ENCODE measurements around the gene MMP24OS. TPM values are rescaled to one million over a fixed set of nuclear protein-coding genes. Genes with fewer than 3 reads are reported as not detected.

The MMP24OS gene
- total and polyA plus RNA-seq, 2 donors (not counting 1 experiment from before 2014, with no cell fraction given): 30.1 to 44.1 TPM

- Histone ChIP-seq H3K27ac (ENCODE audit: insufficient read depth, low read length) (peak within 1 kb of the TSS; percentile 84), H3K9ac (ENCODE audit: insufficient read depth, low read length) (peak within 1 kb of the TSS; percentile 80), H2AFZ (ENCODE audit: low read length) (peak within 1 kb of the TSS; percentile 89), H3K9me3 (ENCODE audit: control insufficient read depth, insufficient read depth, low read depth, low read length) (no peaks in the 10 kb centered on the region), H3K27me3 (ENCODE audit: control insufficient read depth, insufficient read depth, low read length) (no peaks in the 10 kb centered on the region), H3K4me1 (ENCODE audit: control insufficient read depth, extremely low read depth, insufficient read depth, low read length) (peaks cover 7% of the 10 kb centered on the region), H3K79me2 (ENCODE audit: control insufficient read depth, insufficient read depth, low read length) (peaks cover 37% of the 10 kb centered on the region), H4K20me1 (ENCODE audit: control insufficient read depth, extremely low read depth, insufficient read depth, low read length) (no peaks in the 10 kb centered on the region), H3K36me3 (ENCODE audit: control insufficient read depth, insufficient read depth, low read length) (peaks cover 16% of the 10 kb centered on the region), H3K4me3 (replicated peaks in 1 of 4; ENCODE audit: control extremely low read depth in 1 of 4, insufficient read depth in 1 of 4, low read depth in 3 of 4, low read length in 4 of 4) (peak within 1 kb of the TSS; percentile 82 to 92 (median 90)), H3K4me2 (ENCODE audit: extremely low read depth, insufficient read depth, low read length) (peak within 1 kb of the TSS; percentile 100)
- peak; percentile 88 to 90 for DNase-seq (ENCODE audit: low read depth in 2 of 2)
- TF ChIP-seq EZH2 (IDR thresholded peaks at IDR 0.05; ENCODE audit: low read length, missing control alignments): no peak
- TF ChIP-seq, protein P1, sequence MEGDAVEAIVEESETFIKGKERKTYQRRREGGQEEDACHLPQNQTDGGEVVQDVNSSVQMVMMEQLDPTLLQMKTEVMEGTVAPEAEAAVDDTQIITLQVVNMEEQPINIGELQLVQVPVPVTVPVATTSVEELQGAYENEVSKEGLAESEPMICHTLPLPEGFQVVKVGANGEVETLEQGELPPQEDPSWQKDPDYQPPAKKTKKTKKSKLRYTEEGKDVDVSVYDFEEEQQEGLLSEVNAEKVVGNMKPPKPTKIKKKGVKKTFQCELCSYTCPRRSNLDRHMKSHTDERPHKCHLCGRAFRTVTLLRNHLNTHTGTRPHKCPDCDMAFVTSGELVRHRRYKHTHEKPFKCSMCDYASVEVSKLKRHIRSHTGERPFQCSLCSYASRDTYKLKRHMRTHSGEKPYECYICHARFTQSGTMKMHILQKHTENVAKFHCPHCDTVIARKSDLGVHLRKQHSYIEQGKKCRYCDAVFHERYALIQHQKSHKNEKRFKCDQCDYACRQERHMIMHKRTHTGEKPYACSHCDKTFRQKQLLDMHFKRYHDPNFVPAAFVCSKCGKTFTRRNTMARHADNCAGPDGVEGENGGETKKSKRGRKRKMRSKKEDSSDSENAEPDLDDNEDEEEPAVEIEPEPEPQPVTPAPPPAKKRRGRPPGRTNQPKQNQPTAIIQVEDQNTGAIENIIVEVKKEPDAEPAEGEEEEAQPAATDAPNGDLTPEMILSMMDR (conservative IDR thresholded peaks at IDR 0.05 in 1 of 2, IDR thresholded peaks at IDR 0.05 in 1 of 2; ENCODE audit: low read depth in 1 of 2, low read length in 2 of 2): no peak
Measured at GRCh38 chr20:35284267-35284991, 6.5 kb upstream of the MMP24OS start, which contains the start of gene EIF6. EIF6 (minus strand) TSS chr20:35284772; CDS start chr20:35284487, 285 bp downstream.

GRCh38 chr20:35283441-35284266 is 5.7 kb upstream of the MMP24OS start:
- H3K27ac ChIP-seq (ENCODE audit: insufficient read depth, low read length): peak overlapping the region; percentile 84
- TF ChIP-seq, protein P1 (conservative IDR thresholded peaks at IDR 0.05 in 1 of 2, IDR thresholded peaks at IDR 0.05 in 1 of 2; ENCODE audit: low read depth in 1 of 2, low read length in 2 of 2): no peak
- no peak for TF ChIP-seq EZH2 (IDR thresholded peaks at IDR 0.05; ENCODE audit: low read length, missing control alignments)
- no peak for DNase-seq (ENCODE audit: low read depth in 2 of 2)
- peak overlapping the region; percentile 82 to 92 (median 90) for H3K4me3 ChIP-seq (replicated peaks in 1 of 4; ENCODE audit: control extremely low read depth in 1 of 4, insufficient read depth in 1 of 4, low read depth in 3 of 4, low read length in 4 of 4)
- no peak overlapping the region for H2AFZ ChIP-seq (ENCODE audit: low read length)
- no peaks in the 10 kb centered on the region for H4K20me1 ChIP-seq (ENCODE audit: control insufficient read depth, extremely low read depth, insufficient read depth, low read length)
- H3K79me2 ChIP-seq (ENCODE audit: control insufficient read depth, insufficient read depth, low read length): peaks cover 37% of the 10 kb centered on the region
- no peaks in the 10 kb centered on the region for H3K9me3 ChIP-seq (ENCODE audit: control insufficient read depth, insufficient read depth, low read depth, low read length)
- peak overlapping the region; percentile 80 for H3K9ac ChIP-seq (ENCODE audit: insufficient read depth, low read length)
- no peaks in the 10 kb centered on the region for H3K27me3 ChIP-seq (ENCODE audit: control insufficient read depth, insufficient read depth, low read length)
- H3K36me3 ChIP-seq (ENCODE audit: control insufficient read depth, insufficient read depth, low read length): peaks cover 20% of the 10 kb centered on the region
- peaks cover 7% of the 10 kb centered on the region for H3K4me1 ChIP-seq (ENCODE audit: control insufficient read depth, extremely low read depth, insufficient read depth, low read length)
- peak overlapping the region; percentile 97 for H3K4me2 ChIP-seq (ENCODE audit: extremely low read depth, insufficient read depth, low read length)

DNA sequence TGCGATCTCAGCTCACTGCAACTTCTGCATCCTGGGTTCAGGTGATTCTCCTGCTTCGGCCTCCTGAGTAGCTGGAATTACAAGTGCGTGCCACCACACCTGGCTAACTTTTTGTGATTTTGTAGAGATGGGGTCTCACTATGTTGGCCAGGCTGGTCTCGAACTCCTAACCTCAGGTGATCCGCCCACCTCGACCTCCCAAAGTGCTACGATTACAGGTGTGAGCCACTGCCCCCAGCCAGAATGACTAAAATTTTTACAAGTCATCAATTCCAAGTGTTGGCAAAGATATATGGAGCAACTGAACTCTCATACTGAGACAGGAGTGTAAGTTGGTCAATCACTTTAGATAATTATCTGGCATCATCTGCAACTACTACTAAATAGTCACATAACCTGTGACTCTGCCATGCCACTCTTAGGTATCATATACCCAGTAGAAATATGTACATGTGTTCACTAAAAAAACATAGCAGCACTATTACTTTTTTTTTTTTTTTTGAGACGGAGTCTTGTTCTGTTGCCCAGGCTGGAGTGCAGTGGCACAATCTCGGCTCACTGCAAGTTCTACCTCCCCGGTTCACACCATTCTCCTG is 3.7 kb upstream of the MMP24OS start:
- Histone ChIP-seq H3K9ac (ENCODE audit: insufficient read depth, low read length) (no peak overlapping the region), H3K4me3 (replicated peaks in 1 of 4; ENCODE audit: control extremely low read depth in 1 of 4, insufficient read depth in 1 of 4, low read depth in 3 of 4, low read length in 4 of 4) (no peak overlapping the region), H3K36me3 (ENCODE audit: control insufficient read depth, insufficient read depth, low read length) (peaks cover 25% of the 10 kb centered on the region), H3K4me2 (ENCODE audit: extremely low read depth, insufficient read depth, low read length) (no peak overlapping the region), H4K20me1 (ENCODE audit: control insufficient read depth, extremely low read depth, insufficient read depth, low read length) (no peaks in the 10 kb centered on the region), H3K27ac (ENCODE audit: insufficient read depth, low read length) (no peak overlapping the region), H3K27me3 (ENCODE audit: control insufficient read depth, insufficient read depth, low read length) (no peaks in the 10 kb centered on the region), H3K9me3 (ENCODE audit: control insufficient read depth, insufficient read depth, low read depth, low read length) (no peaks in the 10 kb centered on the region), H3K79me2 (ENCODE audit: control insufficient read depth, insufficient read depth, low read length) (peaks cover 46% of the 10 kb centered on the region), H2AFZ (ENCODE audit: low read length) (no peak overlapping the region), H3K4me1 (ENCODE audit: control insufficient read depth, extremely low read depth, insufficient read depth, low read length) (peaks cover 8% of the 10 kb centered on the region)
- no peak for DNase-seq (ENCODE audit: low read depth in 2 of 2)
- TF ChIP-seq, protein P1 (conservative IDR thresholded peaks at IDR 0.05 in 1 of 2, IDR thresholded peaks at IDR 0.05 in 1 of 2; ENCODE audit: low read depth in 1 of 2, low read length in 2 of 2): no peak
- no peak for TF ChIP-seq EZH2 (IDR thresholded peaks at IDR 0.05; ENCODE audit: low read length, missing control alignments)
